ENCODE data around the gene TGFBR3. TPM values are rescaled to one million over a fixed set of nuclear protein-coding genes. Genes with fewer than 3 reads are reported as not detected.

The TGFBR3 gene
- total RNA-seq, 4 donors from 2014 or later, result 116 to 306 (median 171) TPM

GRCh38 chr1:91783423-91784170, 102.4 kb downstream of the TGFBR3 start:
- TF ChIP-seq POLR2A (IDR thresholded peaks at IDR 0.05) (no peak), EP300 (IDR thresholded peaks at IDR 0.05) (peak in 1 of 2 donors; percentile 10), CTCF (IDR thresholded peaks at IDR 0.05) (no peak)
- WGBS, 2 donors, result 38 to 44% methylated on average over 7 of the region's 7 CpGs
- DNase-seq (ENCODE audit: low spot score in 2 of 2), result no peak
- Histone ChIP-seq H3K36me3 (peaks cover 0 to 5% (median 0%) of the 10 kb centered on the region in 3 donors), H3K27me3 (no peaks in the 10 kb centered on the region), H3K9me3 (no peaks in the 10 kb centered on the region), H3K4me3 (no peak overlapping the region), H3K4me1 (peaks cover 6 to 82% (median 31%) of the 10 kb centered on the region in 4 donors), H3K27ac (peak overlapping the region; percentile 16 to 86 (median 64))

GRCh38 chr1:91781901-91782622, 103.9 kb downstream of the TGFBR3 start:
- peak overlapping the region; percentile 36 to 86 (median 72) for H3K27ac ChIP-seq
- peak in 1 of 2 donors; percentile 7 for TF ChIP-seq EP300 (IDR thresholded peaks at IDR 0.05)
- TF ChIP-seq CTCF (IDR thresholded peaks at IDR 0.05), result no peak
- no peak overlapping the region for H3K4me3 ChIP-seq
- no peaks in the 10 kb centered on the region for H3K36me3 ChIP-seq
- 49 to 53% methylated on average over 10 of the region's 10 CpGs for WGBS, 2 donors
- no peaks in the 10 kb centered on the region for H3K27me3 ChIP-seq
- H3K9me3 ChIP-seq, result no peaks in the 10 kb centered on the region
- H3K4me1 ChIP-seq, result peaks cover 6 to 83% (median 27%) of the 10 kb centered on the region in 4 donors
- no peak for DNase-seq (ENCODE audit: low spot score in 2 of 2)

- Histone ChIP-seq H3K9me3 (no peaks in the 10 kb centered on the region), H3K4me1 (peaks cover 6 to 89% (median 27%) of the 10 kb centered on the region in 4 donors), H3K27me3 (no peaks in the 10 kb centered on the region), H3K4me3 (no peak overlapping the region), H3K36me3 (no peaks in the 10 kb centered on the region), H3K27ac (peak overlapping the region in 3 of 4 donors; percentile 11 to 86 (median 79))
- WGBS, 2 donors, result 29 to 39% methylated on average over 4 of the region's 4 CpGs
- TF ChIP-seq CTCF (IDR thresholded peaks at IDR 0.05) (no peak), EP300 (IDR thresholded peaks at IDR 0.05) (peak in 1 of 2 donors; percentile 26), POLR2A (IDR thresholded peaks at IDR 0.05) (no peak)
- no peak for DNase-seq (ENCODE audit: low spot score in 2 of 2)
Measured at GRCh38 chr1:91781371-91781825, 104.6 kb downstream of the TGFBR3 start.

- no peaks in the 10 kb centered on the region for H3K27me3 ChIP-seq
- WGBS, 2 donors, result 58 to 74% methylated on average over 2 of the region's 2 CpGs
- H3K9me3 ChIP-seq, result no peaks in the 10 kb centered on the region
- H3K4me1 ChIP-seq, result peaks cover 6 to 87% (median 24%) of the 10 kb centered on the region in 4 donors
- H3K4me3 ChIP-seq, result no peak overlapping the region
- DNase-seq (ENCODE audit: low spot score in 2 of 2), result no peak
- no peaks in the 10 kb centered on the region for H3K36me3 ChIP-seq
- peak overlapping the region in 2 of 4 donors; percentile 79 to 86 for H3K27ac ChIP-seq
- TF ChIP-seq CTCF (IDR thresholded peaks at IDR 0.05) (no peak), EP300 (IDR thresholded peaks at IDR 0.05) (no peak), POLR2A (IDR thresholded peaks at IDR 0.05) (no peak)
Measured at GRCh38 chr1:91779548-91780021, 106.4 kb downstream of the TGFBR3 start.
